CD4-positive, alpha-beta memory T cell (primary cell): ENCODE measurements around the gene SRGAP1. TPM values are rescaled to one million over a fixed set of nuclear protein-coding genes. Genes with fewer than 3 reads are reported as not detected.

Experiments used
- CTCF ChIA-PET: fragments of 350-600 bp; sonication (Branson Sonifier 250); formaldehyde crosslinking; loops from one replicate; lab custom pipeline; 2021; ENCODE audit warnings: inconsistent platforms; ENCODE audit not compliant: partially characterized antibody; lab: Charles Lee
- POLR2A ChIA-PET: fragments of 350-600 bp; sonication (Branson Sonifier 250); formaldehyde crosslinking; loops from one replicate; lab custom pipeline; 2021; ENCODE audit not compliant: partially characterized antibody; lab: Charles Lee
- DNase-seq, 5 donors: peaks; one replicate each; pipeline versions ENCODE4 v3.0.0 to v3.0.0-alpha.2; 2020 to 2022; ENCODE audit warnings: mixed read lengths in 1 of 5
- H3K27ac ChIP-seq: one replicate; pipeline ENCODE4 v1.7.0; 2013; ENCODE audit warnings: low read depth, low read length
- H3K27me3 ChIP-seq: 2 replicates; pipeline ENCODE4 v1.7.0; 2013; ENCODE audit warnings: mild to moderate bottlenecking, low read length, moderate library complexity; ENCODE audit not compliant: insufficient read depth
- H3K36me3 ChIP-seq: 2 replicates; pipeline ENCODE4 v1.7.0; 2013; ENCODE audit warnings: mild to moderate bottlenecking, low read length, moderate library complexity; ENCODE audit not compliant: insufficient read depth
- H3K4me1 ChIP-seq: 2 replicates; pipeline ENCODE4 v1.7.0; 2013; ENCODE audit warnings: mild to moderate bottlenecking, low read length, moderate library complexity; ENCODE audit not compliant: insufficient read depth
- H3K4me3 ChIP-seq, 2 donors: one replicate each; pipeline ENCODE4 v1.7.0; 2013; ENCODE audit warnings: low read length in 2 of 2, mild to moderate bottlenecking in 1 of 2
- H3K9me3 ChIP-seq, 2 donors: one replicate each; pipeline ENCODE4 v1.7.0; 2013; ENCODE audit warnings: low read length in 2 of 2, control low read depth in 1 of 2; ENCODE audit not compliant: control insufficient read depth in 1 of 2
- H3K27ac Mint-ChIP-seq, 7 donors: one replicate each; pipeline ENCODE4 v1.8.0; 2020 to 2021; ENCODE audit warnings: mixed read lengths in 7 of 7, mild to moderate bottlenecking in 6 of 7, inconsistent platforms in 3 of 7, moderate library complexity in 3 of 7
- H3K27me3 Mint-ChIP-seq, 2 donors: one replicate each; pipeline ENCODE4 v1.8.0; 2020 to 2021; ENCODE audit warnings: mixed read lengths in 2 of 2
- H3K36me3 Mint-ChIP-seq, 2 donors: one replicate each; pipeline ENCODE4 v1.8.0; 2020 to 2021; ENCODE audit warnings: mixed read lengths in 2 of 2, inconsistent platforms in 1 of 2, mild to moderate bottlenecking in 1 of 2
- H3K4me1 Mint-ChIP-seq, 4 donors: one replicate each; pipeline ENCODE4 v1.8.0; 2020 to 2021; ENCODE audit warnings: mixed read lengths in 4 of 4, mild to moderate bottlenecking in 1 of 4
- H3K4me3 Mint-ChIP-seq, 8 donors: one replicate each; pipeline ENCODE4 v1.8.0; 2020 to 2021; ENCODE audit warnings: mixed read lengths in 8 of 8, mild to moderate bottlenecking in 7 of 8, moderate library complexity in 6 of 8, inconsistent platforms in 3 of 8
- H3K9me3 Mint-ChIP-seq, 8 donors: one replicate each; pipeline ENCODE4 v1.8.0; 2020 to 2021; ENCODE audit warnings: mixed read lengths in 8 of 8, mild to moderate bottlenecking in 5 of 8, inconsistent platforms in 3 of 8, moderate library complexity in 1 of 8
- intact Hi-C: fragments of 100-400 bp; cut with micrococcal nuclease; formaldehyde crosslinking; loops from one replicate; pipeline ENCODE4 v1.15.1; 2023
- polyA plus RNA-seq, 2 donors: library from polyadenylated mRNA; unstranded; fragments of 300-500 nt; fragmentation: Illumina TruSeq; gene quantifications; one replicate each; pipeline ENCODE4 v1.2.3, GENCODE V29; 2021
- total RNA-seq, 2 experiments: library from RNA; stranded (reverse); gene quantifications; one replicate each; pipeline ENCODE4 v1.2.3, GENCODE V29; 2021

The SRGAP1 gene
- total and polyA plus RNA-seq, 4 experiments from 2014 or later: 0.03 to 0.09 TPM; not detected in 2

GRCh38 chr12:64187370-64187769, 342.9 kb downstream of the SRGAP1 start:
- Histone ChIP-seq H3K4me1 (no peaks in the 10 kb centered on the region), H3K36me3 (no peaks in the 10 kb centered on the region), H3K9me3 (no peaks in the 10 kb centered on the region), H3K27me3 (no peaks in the 10 kb centered on the region), H3K4me3 (no peak overlapping the region), H3K27ac (no peak overlapping the region)
- ChIA-PET POLR2A (no interaction called here), CTCF (no interaction called here)
- Mint-ChIP-seq H3K4me1 (no peaks in the 10 kb centered on the region), H3K27me3 (no peaks in the 10 kb centered on the region), H3K36me3 (peaks cover 15 to 23% of the 10 kb centered on the region in 2 donors), H3K27ac (no peak overlapping the region), H3K4me3 (no peak overlapping the region), H3K9me3 (peaks cover 0 to 3% (median 0%) of the 10 kb centered on the region in 8 donors)
- no peak for DNase-seq
- intact Hi-C loops: no loop called here

GRCh38 chr12:64187794-64188193, 343.3 kb downstream of the SRGAP1 start:
- H3K9me3 Mint-ChIP-seq: peaks cover 0 to 3% (median 0%) of the 10 kb centered on the region in 8 donors
- H3K4me1 Mint-ChIP-seq: peaks cover 0 to 2% (median 0%) of the 10 kb centered on the region in 4 donors
- H3K4me3 ChIP-seq: no peak overlapping the region
- H3K27me3 ChIP-seq: no peaks in the 10 kb centered on the region
- no peaks in the 10 kb centered on the region for H3K27me3 Mint-ChIP-seq
- intact Hi-C loops: no loop called here
- H3K4me1 ChIP-seq: no peaks in the 10 kb centered on the region
- H3K36me3 ChIP-seq: no peaks in the 10 kb centered on the region
- no peak overlapping the region for H3K27ac ChIP-seq
- H3K36me3 Mint-ChIP-seq: peaks cover 19 to 28% of the 10 kb centered on the region in 2 donors
- H3K4me3 Mint-ChIP-seq: no peak overlapping the region
- DNase-seq: no peak
- H3K9me3 ChIP-seq: no peaks in the 10 kb centered on the region
- POLR2A ChIA-PET: no interaction called here
- CTCF ChIA-PET: no interaction called here
- H3K27ac Mint-ChIP-seq: no peak overlapping the region

- H3K36me3 Mint-ChIP-seq: peaks cover 33 to 37% of the 10 kb centered on the region in 2 donors
- DNase-seq: no peak
- peaks cover 4% of the 10 kb centered on the region for H3K36me3 ChIP-seq
- peaks cover 0 to 6% (median 2%) of the 10 kb centered on the region in 4 donors for H3K4me1 Mint-ChIP-seq
- intact Hi-C loops: no loop called here
- H3K27ac Mint-ChIP-seq: no peak overlapping the region
- no peaks in the 10 kb centered on the region for H3K27me3 ChIP-seq
- ChIA-PET POLR2A (no interaction called here), CTCF (no interaction called here)
- no peaks in the 10 kb centered on the region for H3K4me1 ChIP-seq
- no peaks in the 10 kb centered on the region for H3K27me3 Mint-ChIP-seq
- no peaks in the 10 kb centered on the region for H3K9me3 Mint-ChIP-seq
- no peak overlapping the region for H3K4me3 Mint-ChIP-seq
- no peaks in the 10 kb centered on the region for H3K9me3 ChIP-seq
- H3K27ac ChIP-seq: no peak overlapping the region
- H3K4me3 ChIP-seq: no peak overlapping the region
Measured at GRCh38 chr12:64189530-64189929, 345.0 kb downstream of the SRGAP1 start.

GRCh38 chr12:64190140-64190539, 345.6 kb downstream of the SRGAP1 start:
- peaks cover 4% of the 10 kb centered on the region for H3K36me3 ChIP-seq
- no peaks in the 10 kb centered on the region for H3K4me1 ChIP-seq
- H3K4me3 ChIP-seq: no peak overlapping the region
- no peaks in the 10 kb centered on the region for H3K27me3 ChIP-seq
- peaks cover 0 to 6% (median 3%) of the 10 kb centered on the region in 4 donors for H3K4me1 Mint-ChIP-seq
- ChIA-PET CTCF (no interaction called here), POLR2A (no interaction called here)
- no peak for DNase-seq
- H3K4me3 Mint-ChIP-seq: no peak overlapping the region
- intact Hi-C loops: no loop called here
- H3K9me3 Mint-ChIP-seq: no peaks in the 10 kb centered on the region
- H3K27ac ChIP-seq: no peak overlapping the region
- no peak overlapping the region for H3K27ac Mint-ChIP-seq
- H3K9me3 ChIP-seq: no peaks in the 10 kb centered on the region
- peaks cover 34 to 38% of the 10 kb centered on the region in 2 donors for H3K36me3 Mint-ChIP-seq
- no peaks in the 10 kb centered on the region for H3K27me3 Mint-ChIP-seq

GRCh38 chr12:64192644-64193444, 348.3 kb downstream of the SRGAP1 start:
- Mint-ChIP-seq H3K9me3 (no peaks in the 10 kb centered on the region), H3K27ac (no peak overlapping the region), H3K4me3 (no peak overlapping the region), H3K4me1 (peaks cover 0 to 6% (median 3%) of the 10 kb centered on the region in 4 donors), H3K36me3 (peaks cover 36 to 40% of the 10 kb centered on the region in 2 donors), H3K27me3 (no peaks in the 10 kb centered on the region)
- no peak overlapping the region for H3K4me3 ChIP-seq
- no peaks in the 10 kb centered on the region for H3K27me3 ChIP-seq
- no peak overlapping the region for H3K27ac ChIP-seq
- CTCF ChIA-PET: no interaction called here
- POLR2A ChIA-PET: no interaction called here
- DNase-seq: no peak
- H3K4me1 ChIP-seq: no peaks in the 10 kb centered on the region
- peaks cover 4% of the 10 kb centered on the region for H3K36me3 ChIP-seq
- no peaks in the 10 kb centered on the region for H3K9me3 ChIP-seq
- intact Hi-C loops: no loop called here

- no peaks in the 10 kb centered on the region for H3K27me3 ChIP-seq
- Mint-ChIP-seq H3K27me3 (no peaks in the 10 kb centered on the region), H3K4me1 (peaks cover 0 to 6% (median 3%) of the 10 kb centered on the region in 4 donors), H3K4me3 (no peak overlapping the region), H3K36me3 (peaks cover 34 to 36% of the 10 kb centered on the region in 2 donors), H3K9me3 (no peaks in the 10 kb centered on the region), H3K27ac (no peak overlapping the region)
- intact Hi-C loops: no loop called here
- no peak for DNase-seq
- no peaks in the 10 kb centered on the region for H3K9me3 ChIP-seq
- H3K36me3 ChIP-seq: peaks cover 4% of the 10 kb centered on the region
- no peak overlapping the region for H3K4me3 ChIP-seq
- H3K27ac ChIP-seq: no peak overlapping the region
- no peaks in the 10 kb centered on the region for H3K4me1 ChIP-seq
- ChIA-PET CTCF (no interaction called here), POLR2A (no interaction called here)
Measured at GRCh38 chr12:64193931-64194330, 349.4 kb downstream of the SRGAP1 start.

- no peak overlapping the region for H3K4me3 Mint-ChIP-seq
- peaks cover 0 to 6% (median 3%) of the 10 kb centered on the region in 4 donors for H3K4me1 Mint-ChIP-seq
- H3K9me3 ChIP-seq: no peaks in the 10 kb centered on the region
- no peak overlapping the region for H3K27ac Mint-ChIP-seq
- CTCF ChIA-PET: no interaction called here
- H3K4me3 ChIP-seq: no peak overlapping the region
- no peaks in the 10 kb centered on the region for H3K27me3 Mint-ChIP-seq
- no peak for DNase-seq
- H3K36me3 Mint-ChIP-seq: peaks cover 34 to 36% of the 10 kb centered on the region in 2 donors
- no peaks in the 10 kb centered on the region for H3K27me3 ChIP-seq
- peaks cover 4% of the 10 kb centered on the region for H3K36me3 ChIP-seq
- POLR2A ChIA-PET: no interaction called here
- intact Hi-C loops: no loop called here
- H3K4me1 ChIP-seq: no peaks in the 10 kb centered on the region
- H3K9me3 Mint-ChIP-seq: no peaks in the 10 kb centered on the region
- H3K27ac ChIP-seq: no peak overlapping the region
Measured at GRCh38 chr12:64194333-64195149, 350.0 kb downstream of the SRGAP1 start.
